ENCODE results near the gene SLC22A15.

Gene SLC22A15

GRCh38 chr1:116110567-116111523 lies 134.5 kb downstream of the SLC22A15 start, which contains the start of gene MAB21L3:
Gene MAB21L3, plus strand, starts transcription at chr1:116111399. Its CDS starts 1,217 bp downstream, at chr1:116112616.
- no peak for DNase-seq

- DNase-seq, result no peak
These were observed 135.3 kb downstream of the SLC22A15 start for GRCh38 chr1:116111524-116112021.

- DNase-seq, result no peak
These were observed 136.3 kb downstream of the SLC22A15 start for GRCh38 chr1:116112388-116113140.

- no peak for DNase-seq
These were observed 137.3 kb downstream of the SLC22A15 start for GRCh38 chr1:116113615-116114014.

- DNase-seq, result no peak
These were observed 139.4 kb downstream of the SLC22A15 start for GRCh38 chr1:116115476-116116439.

- DNase-seq, result no peak
These were observed 142.2 kb downstream of the SLC22A15 start for GRCh38 chr1:116118471-116118870.
